Activated CD4-positive, CD25-positive, alpha-beta regulatory T cell treated with anti-CD3 and anti-CD28 coated beads, Interleukin-2, amount 50 U/mL, for 16 hours (primary cell): Measurements from ENCODE around the gene CPA1.

Experiments
- DNase-seq: peaks from one replicate; pipeline ENCODE4 v3.0.0-alpha.2; 2020; ENCODE audit warnings: low read depth, low spot score

CPA1 gene

DNA sequence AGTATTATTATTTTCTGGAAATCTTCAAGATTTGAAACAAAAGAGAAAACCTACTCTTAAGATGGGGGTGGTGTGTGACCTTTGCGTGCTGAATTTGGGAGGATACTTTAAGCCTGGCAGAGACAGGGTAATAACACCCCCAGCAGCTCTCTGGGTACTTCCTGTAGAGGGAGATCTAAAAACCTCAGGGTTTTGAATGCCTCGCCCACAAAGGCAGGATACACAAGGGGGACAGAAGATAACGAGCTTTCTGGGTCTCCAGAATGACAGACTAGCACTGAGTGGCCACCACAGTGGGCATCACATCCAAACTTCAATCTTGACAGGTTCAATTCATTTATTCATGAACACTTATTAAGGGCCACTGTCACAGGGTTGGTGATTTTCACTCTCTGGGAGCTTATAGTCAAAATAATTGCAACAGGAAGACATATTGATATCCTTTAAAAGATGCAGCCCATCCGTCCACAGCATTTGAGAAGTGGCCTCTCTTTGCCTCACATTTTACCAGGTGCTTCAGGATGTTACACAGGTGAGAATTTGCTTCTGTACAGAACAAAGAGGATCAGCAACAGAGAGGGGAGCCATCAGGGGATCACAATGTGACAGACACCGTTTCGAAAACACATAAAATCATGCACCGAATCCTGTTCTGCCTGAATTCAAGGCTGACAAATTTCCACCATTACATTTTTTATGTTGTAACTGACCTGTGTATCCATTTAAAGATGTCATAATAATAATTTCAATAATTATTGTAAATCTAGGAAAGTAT, 14.3 kb downstream of the CPA1 start:
- DNase-seq = no peak

DNA sequence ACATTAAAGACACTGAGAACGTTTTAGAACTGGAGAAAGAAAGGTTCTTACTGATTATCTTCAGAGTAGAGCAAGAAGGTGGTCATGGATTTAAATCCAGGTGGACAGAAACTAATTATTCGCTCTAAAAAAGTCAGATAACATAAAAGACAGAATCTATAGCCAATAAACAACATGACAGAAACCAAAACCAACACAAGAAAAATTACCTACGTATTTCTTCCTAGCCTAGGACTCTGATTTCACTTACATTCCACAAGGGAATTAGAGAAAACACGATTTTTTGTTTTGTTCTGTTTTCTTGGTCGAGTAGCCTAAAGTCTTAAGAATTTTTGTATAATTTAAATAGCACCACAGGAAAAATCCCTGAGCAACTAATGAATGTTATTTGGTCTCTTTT, 15.1 kb downstream of the CPA1 start:
- no peak for DNase-seq

DNA sequence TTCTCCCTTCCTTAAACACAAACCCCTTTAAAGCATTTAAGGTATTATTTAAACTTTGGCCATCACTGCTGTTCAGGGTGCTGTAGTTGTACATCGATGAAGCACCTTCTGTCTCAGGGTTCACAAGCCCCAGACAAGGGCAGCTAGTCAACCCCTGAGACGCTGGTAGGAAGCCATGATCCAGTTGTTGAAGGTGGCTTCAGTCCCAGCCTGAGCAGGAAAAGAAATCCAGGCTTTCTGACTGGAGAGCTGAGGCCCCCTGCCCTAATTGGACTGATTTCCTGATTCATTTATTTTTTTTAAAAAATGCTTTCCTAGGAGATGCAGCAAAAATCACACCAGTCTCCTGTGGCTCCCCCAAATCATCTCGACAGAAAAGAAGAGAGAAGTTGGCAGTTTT, 15.8 kb downstream of the CPA1 start:
- DNase-seq = no peak

DNA sequence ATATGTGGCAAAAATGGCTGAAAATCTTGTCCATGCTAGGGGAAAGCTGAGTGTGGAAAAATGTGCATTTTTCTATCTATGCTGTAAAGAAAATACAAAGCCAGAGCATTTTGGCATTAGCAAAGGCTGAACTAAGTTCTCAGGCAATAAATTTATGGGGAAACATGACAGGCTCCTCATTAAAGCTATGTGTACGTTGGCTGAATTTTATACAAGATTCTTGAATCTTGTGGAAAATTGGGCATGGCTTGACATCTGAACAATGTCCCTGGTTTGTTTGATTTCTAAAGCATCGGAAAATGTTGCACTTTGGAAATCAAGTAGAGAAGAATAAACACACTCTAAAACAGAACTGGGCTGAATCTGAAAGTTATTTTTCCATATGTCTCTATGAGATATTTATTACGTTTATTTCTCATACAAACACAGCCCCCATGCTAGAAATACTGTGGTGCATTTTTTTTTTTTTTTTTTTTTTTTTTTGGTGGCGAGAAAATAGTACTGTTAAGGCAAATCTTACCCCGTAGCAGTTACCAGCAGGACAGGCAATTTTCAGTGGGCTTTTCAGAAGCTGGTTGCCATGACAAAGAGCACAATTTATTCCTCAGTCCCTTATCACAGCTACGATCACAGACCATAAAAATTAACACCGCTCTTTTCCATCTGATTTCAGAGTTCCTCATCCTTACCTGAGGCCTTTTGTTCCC, 16.9 kb downstream of the CPA1 start:
- no peak for DNase-seq

DNA sequence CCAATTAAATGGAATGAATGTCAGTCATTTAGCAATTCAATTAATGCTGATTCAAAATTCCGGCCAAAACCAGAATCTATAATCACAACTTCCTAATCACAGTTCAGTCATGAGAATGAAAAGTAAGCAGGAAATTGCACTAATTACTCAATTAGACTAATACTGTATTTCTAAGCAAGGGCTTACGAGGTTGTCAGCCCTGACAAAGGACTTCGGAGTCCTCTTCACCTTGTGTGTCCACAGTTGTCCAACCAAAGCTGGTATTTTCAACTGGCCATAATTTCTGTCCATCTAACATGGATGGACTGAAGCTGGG, 17.4 kb downstream of the CPA1 start:
- no peak for DNase-seq

DNA sequence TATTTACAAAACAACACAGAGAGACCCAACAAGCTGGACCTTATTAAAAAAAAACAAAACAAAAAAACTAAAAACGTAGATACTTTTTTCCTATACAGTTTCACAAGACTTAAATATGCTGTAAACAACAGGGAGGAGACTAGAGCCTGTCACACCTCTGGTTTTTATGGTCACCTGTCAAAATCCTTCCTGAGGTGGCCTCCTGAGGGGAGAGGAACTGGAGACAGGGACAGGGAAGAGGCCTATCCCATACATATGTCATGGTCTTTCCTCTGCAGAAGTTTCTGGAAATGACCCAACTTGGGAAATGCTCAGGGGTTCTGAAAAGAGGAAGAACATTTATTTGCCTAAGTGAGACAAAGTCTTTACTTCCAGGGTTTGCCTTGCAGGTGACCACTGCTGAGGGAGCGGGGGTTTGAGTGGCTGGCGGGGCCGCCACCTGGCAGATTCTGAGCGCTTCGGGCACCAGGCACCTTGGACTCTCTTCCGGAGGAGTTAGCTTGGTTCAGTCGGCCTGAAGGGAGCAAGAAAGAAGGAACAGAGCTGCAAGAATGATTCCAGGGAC, 18.3 kb downstream of the CPA1 start:
- no peak for DNase-seq

DNA sequence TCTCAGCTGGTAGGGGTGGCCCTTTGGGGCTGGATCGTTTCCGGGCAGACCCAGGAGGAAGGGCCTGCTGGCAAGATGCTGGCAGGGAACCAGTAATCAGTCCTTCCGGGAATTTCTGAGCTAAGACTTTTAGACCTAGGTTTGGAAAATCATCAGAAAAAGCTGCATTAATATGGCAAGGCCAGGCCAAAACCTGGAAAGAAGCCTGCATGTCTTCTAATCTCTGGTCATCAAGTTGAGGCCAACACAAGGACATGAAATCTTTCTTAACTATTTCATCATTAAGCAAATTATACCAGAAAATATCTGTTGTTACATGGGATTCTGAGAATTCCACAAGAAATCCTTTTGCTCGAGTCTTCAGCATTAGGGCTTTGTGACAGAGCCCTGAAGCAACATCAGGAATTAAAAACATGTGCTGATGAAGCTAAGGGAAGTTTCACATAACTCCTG, 19.9 kb downstream of the CPA1 start:
- DNase-seq = no peak

DNA sequence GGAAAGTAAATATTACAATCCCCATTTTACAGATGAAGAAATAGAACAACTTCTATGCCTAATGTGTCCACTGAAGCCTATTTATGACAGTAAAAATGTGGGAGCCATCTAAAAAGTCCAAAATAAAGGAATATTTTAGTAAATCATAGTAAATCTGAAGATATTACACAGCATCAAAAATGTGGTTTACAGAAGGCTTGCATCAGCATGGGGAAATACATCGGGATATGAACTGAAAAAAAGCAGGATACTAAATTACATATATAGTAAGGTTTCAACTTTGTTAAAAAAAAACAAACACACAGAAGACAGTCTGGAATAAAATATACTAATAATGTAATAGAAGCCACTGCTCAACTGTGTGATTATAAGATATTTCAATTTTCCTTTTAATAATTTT, 20.8 kb downstream of the CPA1 start:
- no peak for DNase-seq

DNA sequence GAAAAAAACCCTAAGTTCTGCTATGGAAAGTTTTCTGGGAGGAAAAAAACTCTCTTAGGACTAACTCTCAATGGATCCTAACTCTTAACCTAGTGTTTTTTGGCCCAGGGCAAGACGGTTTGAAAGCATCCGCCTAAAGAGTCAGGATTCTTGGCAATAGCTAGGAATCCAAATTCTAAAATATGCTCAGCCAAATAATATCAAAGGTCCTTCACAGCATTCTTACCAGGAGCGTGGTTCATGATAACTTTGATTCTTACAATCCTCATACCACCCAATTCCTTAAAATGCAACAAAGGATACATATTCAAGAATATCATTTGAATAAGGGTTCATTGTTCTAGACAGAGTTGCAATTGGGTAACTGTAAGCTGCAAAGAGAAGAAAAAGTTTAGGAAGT, 21.3 kb downstream of the CPA1 start:
- no peak for DNase-seq

DNA sequence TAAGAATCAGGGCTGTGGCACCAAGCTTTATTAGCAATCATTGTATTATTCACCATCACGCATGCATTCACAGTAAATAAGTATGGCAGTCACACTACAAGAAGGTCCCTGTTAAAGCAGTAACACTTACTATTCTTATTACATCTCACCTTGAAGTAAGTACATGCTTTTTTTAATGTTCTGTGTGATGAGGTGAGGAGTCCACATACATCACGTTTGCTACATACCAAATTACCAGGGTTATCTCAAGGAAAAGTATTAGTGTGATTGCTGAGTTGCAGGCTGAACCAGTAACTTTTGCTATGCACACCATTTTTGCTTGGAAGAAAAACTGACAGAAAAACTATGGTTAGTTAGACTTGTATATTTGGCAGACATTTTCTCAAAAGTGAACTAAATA, 24.7 kb downstream of the CPA1 start:
- no peak for DNase-seq

DNA sequence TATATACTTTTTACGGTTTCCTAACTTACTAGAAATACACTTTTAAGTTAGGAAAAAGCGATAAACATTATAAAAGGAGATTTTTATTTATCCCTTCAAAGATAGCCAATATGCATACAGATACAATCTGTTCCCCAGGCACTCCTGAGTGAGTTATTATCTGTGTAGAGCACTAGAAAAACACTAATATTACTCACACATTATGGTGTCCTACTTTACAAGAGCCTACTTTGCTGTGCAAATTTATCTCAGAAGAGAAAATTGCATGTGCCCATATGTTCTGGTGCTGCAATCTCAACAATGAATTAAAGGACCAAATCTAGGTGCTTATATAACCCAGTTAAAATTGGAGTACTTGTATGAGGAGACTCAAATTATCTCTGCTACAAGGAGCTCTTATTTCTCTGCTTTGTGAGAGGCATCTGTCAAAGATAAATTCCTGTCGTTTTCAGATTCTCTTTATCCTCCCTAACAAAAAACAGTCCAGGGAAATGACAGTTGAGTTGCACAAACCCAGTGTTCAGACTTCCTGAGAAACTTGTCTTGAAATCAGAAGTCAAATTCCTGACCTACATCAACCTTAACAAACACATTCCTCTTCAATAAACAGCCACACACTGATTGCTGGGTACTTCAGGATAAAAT, 28.9 kb downstream of the CPA1 start:
- DNase-seq = no peak

DNA sequence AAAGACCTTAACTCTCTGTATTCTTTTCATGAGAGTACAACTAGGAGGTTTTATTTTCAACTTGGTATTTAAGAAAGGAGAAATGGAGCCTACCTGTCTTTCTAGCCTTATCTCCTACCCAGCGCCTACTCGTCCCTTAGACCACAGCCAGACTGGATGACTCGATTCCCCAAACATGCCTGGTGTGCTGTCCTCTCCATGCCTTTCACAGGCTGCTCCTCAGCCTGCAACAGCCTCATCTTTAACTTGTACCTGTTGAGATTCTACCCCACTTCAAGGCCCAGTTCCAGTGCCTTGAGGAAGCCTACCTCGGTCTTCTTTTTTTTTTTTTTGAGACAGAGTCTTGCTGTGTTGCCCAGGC, 29.4 kb downstream of the CPA1 start:
- DNase-seq = no peak

DNA sequence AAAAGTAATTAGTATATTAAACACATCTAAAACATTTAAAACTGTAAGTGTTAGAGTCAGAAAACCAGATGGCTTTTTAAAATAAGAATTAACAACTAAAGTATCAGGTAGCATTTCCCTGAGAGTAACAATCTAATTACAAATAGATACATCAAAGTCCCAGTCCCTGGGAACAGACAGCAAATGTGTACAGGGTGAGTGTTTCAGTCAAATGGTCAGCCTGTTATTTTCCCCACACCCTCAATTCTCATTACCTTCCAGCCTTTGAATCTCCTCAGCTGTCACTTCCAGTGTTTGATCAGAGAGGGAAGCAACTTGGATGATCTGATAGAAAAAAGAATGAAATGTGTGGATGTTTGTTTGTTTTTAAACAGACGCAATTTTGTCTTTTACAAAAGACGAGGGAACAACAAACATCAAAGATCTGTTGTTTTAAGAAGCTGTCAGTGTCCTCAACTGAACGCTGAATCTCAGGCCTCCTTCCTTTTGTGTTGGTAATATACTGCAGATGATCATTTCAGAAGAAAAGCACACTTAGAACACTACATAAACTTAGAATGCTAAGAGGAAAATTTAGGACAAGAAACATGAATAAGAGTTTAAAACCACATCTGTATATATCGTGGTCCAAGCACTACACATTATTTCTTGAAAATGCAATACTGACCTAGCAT, 30.7 kb downstream of the CPA1 start:
- DNase-seq = no peak

DNA sequence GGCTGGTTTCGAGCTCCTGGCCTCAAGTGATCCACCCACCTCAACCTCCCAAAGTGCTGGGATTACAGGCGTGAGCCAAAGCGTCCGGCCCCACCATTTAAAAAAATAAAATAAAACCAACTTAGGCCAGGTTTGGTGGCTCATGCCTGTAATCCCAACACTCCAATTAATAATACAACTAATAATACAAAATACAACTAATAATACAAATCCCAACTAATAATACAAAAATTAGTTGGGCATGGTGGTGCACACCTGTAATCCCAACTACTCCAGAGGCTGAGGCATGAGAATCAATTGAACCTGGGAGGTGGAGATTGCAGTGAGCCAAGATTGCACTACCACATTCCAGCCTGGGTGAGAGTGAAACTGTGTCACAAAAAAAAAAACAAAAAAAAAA, 32.9 kb downstream of the CPA1 start:
- DNase-seq = no peak

DNA sequence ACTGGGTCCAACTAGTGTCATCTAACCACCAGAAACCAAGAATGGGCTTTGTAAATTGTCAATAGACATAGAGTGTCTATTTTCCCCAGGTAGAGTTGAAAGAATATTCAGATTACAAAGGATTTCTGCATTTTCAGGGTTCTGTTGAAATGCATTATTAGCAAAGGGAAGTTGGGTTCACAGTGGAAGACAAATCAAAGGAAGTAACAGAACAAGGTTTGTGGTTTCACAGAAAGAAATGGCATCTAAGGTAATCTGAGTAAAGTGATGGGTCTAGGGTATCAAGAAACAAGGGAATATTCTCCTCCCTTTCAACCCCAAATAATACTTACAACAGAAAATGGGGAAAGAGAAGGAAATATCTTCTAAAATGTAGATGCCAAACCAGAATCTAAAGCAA, 34.7 kb downstream of the CPA1 start:
- no peak for DNase-seq

DNA sequence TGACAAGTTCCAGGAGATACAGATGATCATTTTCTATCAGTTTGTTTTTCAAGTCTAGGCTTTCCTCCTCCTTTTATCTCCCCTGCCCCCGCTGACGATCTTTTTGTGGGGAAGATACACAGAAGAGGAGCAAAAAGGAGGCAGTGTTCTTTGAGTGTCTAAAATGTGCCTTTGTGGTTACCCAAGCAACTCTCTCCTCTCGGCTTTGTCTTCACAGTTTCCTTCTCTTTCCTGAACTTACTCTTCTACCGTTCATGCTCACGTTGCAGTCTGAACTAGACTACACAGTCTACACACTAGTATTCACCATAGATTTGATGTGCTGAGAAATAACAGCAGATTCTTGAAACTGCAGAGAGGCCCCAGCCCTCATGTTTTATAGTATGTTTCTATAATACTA, 36.9 kb downstream of the CPA1 start:
- no peak for DNase-seq

DNA sequence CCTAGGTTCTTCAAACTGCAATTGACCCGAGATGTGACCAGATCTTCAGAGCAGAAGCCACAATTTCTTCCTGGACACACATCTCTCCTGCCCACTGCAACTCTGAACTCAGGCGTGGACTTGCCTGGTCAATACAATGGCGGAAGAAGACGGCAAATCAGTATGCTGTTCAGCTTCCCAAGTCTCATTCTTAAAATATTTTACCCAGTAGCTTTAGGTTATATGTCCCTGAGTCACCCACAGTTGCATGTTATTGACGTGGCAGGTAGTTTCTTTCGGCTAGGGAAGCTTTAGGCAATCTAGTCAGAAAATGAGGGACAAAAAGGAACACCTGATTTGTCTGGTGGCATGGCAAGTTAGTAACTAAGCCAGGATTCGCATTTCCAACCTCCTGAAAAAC, 38.0 kb downstream of the CPA1 start:
- DNase-seq = no peak

DNA sequence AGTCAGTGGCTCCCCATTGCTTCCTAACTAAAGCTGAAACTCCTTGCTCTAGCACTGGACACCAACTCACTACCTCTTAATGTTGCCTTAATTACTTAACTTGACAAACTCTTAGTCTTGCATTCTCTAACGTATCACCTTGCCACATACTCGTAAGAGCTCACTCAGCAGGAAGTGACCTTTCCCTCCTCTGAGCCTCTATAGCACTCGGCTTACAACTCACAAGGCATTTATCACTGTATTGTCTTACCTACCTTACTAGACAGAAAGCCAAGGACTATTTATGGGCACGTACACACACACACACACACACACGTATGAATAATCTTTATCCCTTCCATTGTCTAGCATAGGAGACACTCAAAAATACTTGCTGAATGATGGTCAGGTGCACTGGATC, 39.4 kb downstream of the CPA1 start:
- no peak for DNase-seq

DNA sequence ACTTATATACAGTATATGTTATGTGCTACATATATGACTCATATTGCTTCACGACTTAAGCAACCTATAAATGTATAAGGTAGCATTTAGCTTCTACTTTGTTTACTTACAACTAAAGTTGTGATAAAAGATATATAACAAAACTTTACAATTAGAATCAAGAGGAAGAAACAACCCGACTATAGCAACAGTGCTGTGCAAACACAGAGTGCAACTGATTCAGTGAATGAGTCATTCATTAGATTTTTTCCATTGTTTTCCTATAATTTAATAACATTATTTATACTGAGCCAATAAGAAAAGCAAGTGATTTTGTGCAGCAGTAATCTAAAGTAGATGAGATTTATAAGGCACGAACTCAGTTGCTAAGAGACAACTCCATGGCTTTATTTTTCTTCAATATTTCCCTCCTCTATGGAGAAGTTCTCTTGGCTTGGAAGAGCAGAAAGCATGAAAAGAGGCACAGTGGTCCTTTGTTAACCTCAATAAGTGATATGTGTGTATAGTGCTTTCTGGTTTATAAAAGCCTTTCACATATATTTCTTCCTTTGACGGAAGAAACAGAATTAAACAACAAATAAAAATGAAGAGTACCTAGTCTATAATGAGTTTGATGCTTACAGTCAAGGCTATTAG, 40.8 kb downstream of the CPA1 start:
- no peak for DNase-seq

DNA sequence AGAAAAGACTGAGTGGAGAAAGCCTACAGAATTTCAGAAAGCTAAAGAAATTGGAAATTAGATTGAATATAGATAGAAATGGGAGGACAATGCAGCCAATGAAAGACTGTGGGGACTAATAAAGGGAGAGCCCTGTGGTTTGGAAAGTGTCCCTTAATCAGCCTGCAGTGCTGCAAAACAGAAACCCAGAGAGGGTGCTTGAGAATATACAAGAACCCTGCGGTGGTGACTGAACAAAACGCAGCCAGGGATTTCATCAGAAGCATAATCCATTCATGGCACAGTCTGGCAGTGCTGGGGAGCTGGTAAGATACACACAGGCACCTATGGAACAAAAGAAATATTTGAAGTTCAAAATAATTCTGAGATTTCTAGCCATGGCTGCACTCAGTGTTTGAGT, 41.4 kb downstream of the CPA1 start:
- DNase-seq = no peak

DNA sequence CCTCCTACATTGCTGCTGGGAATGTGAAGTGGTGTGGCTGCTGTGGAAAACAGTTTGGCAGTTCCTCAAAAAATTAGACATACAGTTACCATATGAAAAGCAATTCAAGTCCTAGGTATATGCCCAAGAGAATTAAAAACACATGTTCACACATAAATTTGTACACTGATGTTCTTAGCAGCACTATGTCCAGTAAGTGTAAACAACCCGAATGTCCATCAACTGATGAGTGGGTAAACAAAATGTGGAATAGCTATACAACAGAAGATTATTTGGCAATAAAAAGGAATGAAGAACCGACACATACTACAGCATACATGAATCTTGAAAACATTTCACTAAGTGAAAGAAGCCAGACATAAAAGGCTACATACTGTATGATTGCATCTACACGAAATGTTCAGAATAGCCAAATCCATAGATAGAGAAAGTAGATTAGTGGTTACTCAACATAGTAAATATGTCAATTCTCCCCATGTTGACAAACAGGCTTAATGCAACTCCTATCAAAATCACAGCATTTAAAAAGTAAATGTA, 43.3 kb downstream of the CPA1 start:
- no peak for DNase-seq

DNA sequence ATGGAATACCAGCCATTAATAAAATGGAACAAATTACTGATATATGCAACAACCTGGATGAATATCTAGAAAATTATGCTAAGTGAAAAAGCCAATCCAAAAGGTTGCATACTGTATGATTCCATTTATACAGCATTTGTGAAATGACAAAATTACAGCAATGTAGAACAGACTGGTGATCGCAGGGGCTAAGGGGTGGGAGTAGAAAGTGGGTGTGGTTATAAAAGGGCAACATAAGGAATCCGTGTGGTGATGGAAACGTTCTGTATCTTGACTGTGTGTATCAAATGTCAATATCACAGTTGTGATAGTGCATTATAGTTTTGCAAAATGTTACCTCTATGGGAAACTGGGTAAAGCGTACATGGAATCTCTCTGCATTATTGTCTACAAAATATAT, 45.5 kb downstream of the CPA1 start:
- no peak for DNase-seq
